ENCODE measurements around the gene TNFRSF21.
"Not testable (repeated sequence)": the region's sequence is repeated elsewhere in the genome, so short reads cannot be mapped to it uniquely, and the experiment has no call there.

GRCh38 chr6:47328606-47329005, 18.9 kb upstream of the TNFRSF21 start:
- TF ChIP-seq CTCF (conservative IDR thresholded peaks at IDR 0.05 in 1 of 2, IDR thresholded peaks at IDR 0.05 in 1 of 2; ENCODE audit: extremely low read depth in 1 of 2, insufficient read depth in 1 of 2, low read depth in 1 of 2, low read length in 2 of 2); EZH2 (IDR thresholded peaks at IDR 0.05; ENCODE audit: borderline replicate concordance, low read length): not testable (repeated sequence)

Data from mammary epithelial cell (primary cell).